Prostate gland (tissue), 2 donors: ENCODE results near the gene SRXN1. TPM values are rescaled to one million over a fixed set of nuclear protein-coding genes. Genes with fewer than 3 reads are reported as not detected.

ENCODE experiments used
- DNase-seq: peaks from one replicate; pipeline ENCODE4 v3.0.0-alpha.2; 2019; ENCODE audit warnings: low spot score
- H3K27ac ChIP-seq, 2 donors: fragments of 200-600 bp; sonication (generic); 2 replicates each; pipeline ENCODE4 v1.5.1; 2017 to 2019
- H3K27me3 ChIP-seq: fragments of 200-600 bp; sonication (generic); replicated peaks from 2 replicates; pipeline ENCODE4 v1.5.1; 2019; ENCODE audit not compliant: insufficient read depth
- H3K36me3 ChIP-seq, 2 donors: fragments of 200-600 bp; sonication (generic); 1 replicate in 1 of 2; 2 replicates in 1 of 2; pipeline versions ENCODE4 v1.5.1 to v1.8.1; 2017 to 2019
- H3K4me1 ChIP-seq: fragments of 200-600 bp; sonication (generic); replicated peaks from 2 replicates; pipeline ENCODE4 v1.5.1; 2019
- H3K4me3 ChIP-seq, 2 donors: fragments of 200-600 bp; sonication (generic); 2 replicates each; pipeline ENCODE4 v1.5.1; 2017 to 2019
- H3K9me3 ChIP-seq: fragments of 200-600 bp; sonication (generic); 2 replicates; pipeline ENCODE4 v1.5.1; 2017
- CTCF ChIP-seq, 4 experiments: fragments of 200-600 bp in 2 of 4; fragments of 450-650 bp in 2 of 4; sonication (generic) in 2 of 4; IDR thresholded peaks; 1 replicate in 3 of 4; 2 replicates in 1 of 4; pipeline ENCODE4 v1.5.1; 2016 to 2019; ENCODE audit warnings: antibody characterized with exemption in 4 of 4, mild to moderate bottlenecking in 2 of 4, moderate library complexity in 2 of 4
- POLR2A ChIP-seq: fragments of 450-650 bp; IDR thresholded peaks from one replicate; pipeline ENCODE4 v1.6.1; 2016; ENCODE audit warnings: antibody characterized with exemption, mild to moderate bottlenecking
- POLR2AphosphoS5 ChIP-seq: sonication (generic); formaldehyde crosslinking; IDR thresholded peaks from one replicate; pipeline ENCODE4 v1.6.1; 2017; ENCODE audit warnings: antibody characterized with exemption
- WGBS: methylation state at CpG from one replicate; pipeline ENCODE4 v1.1.5; 2018; 5-methylcytosine and 5-hydroxymethylcytosine counted together
- intact Hi-C: fragments of 100-400 bp; cut with DNase I; formaldehyde crosslinking; loops from one replicate; pipeline ENCODE4 v1.14.2; 2022
- total RNA-seq, 2 donors: library from RNA; depleted of rRNA; stranded (reverse); fragments of >200 nt; gene quantifications; one replicate each; pipeline ENCODE4 v1.1.0, GENCODE V29; 2016

SRXN1 gene
- total RNA-seq, 2 donors from 2014 or later: 33.6 to 41.4 TPM

- Histone ChIP-seq H3K4me1 (no peaks in the 10 kb centered on the region), H3K4me3 (no peak overlapping the region), H3K9me3 (no peaks in the 10 kb centered on the region), H3K27me3 (no peaks in the 10 kb centered on the region), H3K27ac (no peak overlapping the region), H3K36me3 (no peaks in the 10 kb centered on the region)
- no peak for DNase-seq
- intact Hi-C loops: no loop called here
- WGBS: 56% methylated on average over 14 of the region's 14 CpGs
- TF ChIP-seq POLR2A (no peak), CTCF (IDR thresholded peaks at IDR 0.05) (no peak), POLR2AphosphoS5 (no peak)
Measured at GRCh38 chr20:634148-634925, 18.7 kb downstream of the SRXN1 start.

DNA sequence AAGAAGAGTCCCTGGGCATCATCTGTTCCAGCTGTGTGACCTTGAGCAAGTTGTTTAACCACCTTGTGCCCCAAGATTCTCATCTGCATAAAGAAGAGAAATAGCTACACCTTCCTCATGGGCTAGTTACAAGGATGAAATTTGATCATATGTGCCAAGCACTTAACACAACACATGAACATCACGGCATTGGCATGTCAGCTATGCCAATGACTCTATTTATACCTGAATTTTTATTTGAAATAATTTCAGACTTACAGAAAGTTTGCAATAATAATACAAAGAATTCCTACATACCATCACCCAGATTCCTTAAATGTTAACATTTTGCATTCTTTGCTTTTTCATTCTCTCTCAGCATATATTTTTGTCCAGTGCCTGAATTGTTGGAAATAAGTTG is 21.9 kb downstream of the SRXN1 start:
- WGBS: 65% methylated on average over 1 of the region's 1 CpG
- intact Hi-C loops: no loop called here
- TF ChIP-seq POLR2AphosphoS5 (no peak), POLR2A (no peak), CTCF (IDR thresholded peaks at IDR 0.05) (no peak)
- Histone ChIP-seq H3K36me3 (no peaks in the 10 kb centered on the region), H3K9me3 (no peaks in the 10 kb centered on the region), H3K27me3 (no peaks in the 10 kb centered on the region), H3K27ac (no peak overlapping the region), H3K4me3 (no peak overlapping the region), H3K4me1 (no peaks in the 10 kb centered on the region)
- DNase-seq: no peak

DNA sequence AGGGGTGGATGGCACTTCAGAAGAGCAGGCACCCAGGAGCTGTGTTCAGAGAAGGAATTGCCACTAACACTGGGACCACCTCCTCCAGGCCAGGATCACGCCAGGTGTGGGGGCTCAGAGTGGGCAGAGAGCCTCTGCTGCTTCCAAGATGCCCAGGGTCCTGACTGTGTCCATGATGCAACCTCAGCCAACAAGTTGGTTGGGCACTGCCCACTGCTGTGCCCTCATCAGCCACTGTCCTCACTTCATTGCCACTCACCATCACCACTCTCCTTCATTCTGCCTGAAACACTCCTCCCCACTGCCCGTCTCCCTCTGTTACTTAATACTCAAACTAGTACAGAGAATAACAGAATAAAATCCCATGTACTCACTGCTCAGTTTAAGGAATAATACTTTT is 26.4 kb downstream of the SRXN1 start:
- Histone ChIP-seq H3K36me3 (no peaks in the 10 kb centered on the region), H3K9me3 (no peaks in the 10 kb centered on the region), H3K27ac (no peak overlapping the region), H3K4me3 (no peak overlapping the region), H3K27me3 (no peaks in the 10 kb centered on the region), H3K4me1 (no peaks in the 10 kb centered on the region)
- intact Hi-C loops: no loop called here
- TF ChIP-seq POLR2A (no peak), CTCF (IDR thresholded peaks at IDR 0.05) (no peak), POLR2AphosphoS5 (no peak)
- no peak for DNase-seq
- WGBS: 75% methylated on average over 2 of the region's 2 CpGs

DNA sequence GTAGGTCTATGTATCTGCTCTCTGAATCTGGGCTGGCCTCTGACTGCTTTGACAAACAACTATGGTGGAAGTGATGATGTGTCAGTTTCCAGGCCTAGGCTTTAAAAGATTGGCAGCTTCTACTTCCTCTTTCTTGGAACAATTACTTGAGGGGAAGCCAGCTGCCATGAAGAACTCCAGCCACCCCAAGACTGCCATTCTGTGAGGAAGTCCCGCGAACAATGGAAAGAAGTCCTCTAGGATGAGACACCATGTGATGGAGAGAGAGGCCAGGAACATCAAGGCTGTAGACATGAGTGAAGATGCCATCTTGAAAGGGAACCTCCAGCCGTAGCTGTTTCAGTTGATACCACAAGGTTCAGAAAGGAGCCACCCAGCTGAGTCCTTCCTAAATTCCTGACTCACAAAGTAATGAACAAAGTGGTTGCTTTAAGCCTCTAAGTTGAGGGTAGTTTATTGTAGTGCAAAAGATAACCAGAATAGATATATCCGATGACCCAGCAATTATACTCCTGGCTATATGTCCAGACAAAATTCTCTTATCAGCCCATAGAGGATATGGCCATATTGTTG is 27.6 kb downstream of the SRXN1 start:
- no peak for TF ChIP-seq POLR2A
- TF ChIP-seq POLR2AphosphoS5: no peak
- no peak for TF ChIP-seq CTCF (IDR thresholded peaks at IDR 0.05)
- Histone ChIP-seq H3K27me3 (no peaks in the 10 kb centered on the region), H3K4me3 (no peak overlapping the region), H3K27ac (no peak overlapping the region), H3K4me1 (no peaks in the 10 kb centered on the region), H3K36me3 (no peaks in the 10 kb centered on the region), H3K9me3 (no peaks in the 10 kb centered on the region)
- DNase-seq: no peak
- intact Hi-C loops: no loop called here
- WGBS: 92% methylated on average over 4 of the region's 4 CpGs

DNA sequence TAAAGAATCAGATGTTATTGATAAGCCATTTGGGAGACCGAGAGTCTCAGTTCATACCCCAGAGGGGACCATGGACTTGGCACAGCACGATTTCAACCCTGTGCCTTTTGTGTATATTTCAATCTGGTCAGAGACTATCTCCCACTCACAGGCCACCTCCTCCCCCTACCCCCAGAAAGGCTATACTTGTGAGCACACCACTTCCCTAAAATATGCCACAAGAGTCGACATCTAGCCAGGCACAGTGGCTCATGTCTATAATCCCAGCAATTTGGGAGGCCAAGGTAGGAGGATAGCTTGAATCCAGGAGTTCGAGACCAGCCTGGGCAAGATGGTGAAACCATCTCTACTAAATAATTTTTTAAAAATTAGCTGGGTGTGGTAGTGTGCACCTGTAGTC is 29.3 kb downstream of the SRXN1 start:
- 79% methylated on average over 4 of the region's 4 CpGs for WGBS
- Histone ChIP-seq H3K36me3 (no peaks in the 10 kb centered on the region), H3K9me3 (no peaks in the 10 kb centered on the region), H3K27me3 (no peaks in the 10 kb centered on the region), H3K4me3 (no peak overlapping the region), H3K27ac (no peak overlapping the region), H3K4me1 (no peaks in the 10 kb centered on the region)
- intact Hi-C loops: no loop called here
- no peak for DNase-seq
- TF ChIP-seq CTCF (IDR thresholded peaks at IDR 0.05) (no peak), POLR2A (no peak), POLR2AphosphoS5 (no peak)
